Testis (tissue), 3 donors: ENCODE measurements around the gene RPS23. TPM values are rescaled to one million over a fixed set of nuclear protein-coding genes. Genes with fewer than 3 reads are reported as not detected.

Experiments used
- DNase-seq: peaks from one replicate; pipeline ENCODE4 v3.0.0-alpha.2; 2019
- H3K27ac ChIP-seq, 2 donors: fragments of 200-600 bp; sonication (generic); one replicate each; pipeline ENCODE4 v1.5.1; 2019
- H3K27me3 ChIP-seq: fragments of 200-600 bp; sonication (generic); one replicate; pipeline ENCODE4 v1.5.1; 2019
- H3K36me3 ChIP-seq: fragments of 200-600 bp; sonication (generic); one replicate; pipeline ENCODE4 v1.5.1; 2017; ENCODE audit warnings: low read depth; ENCODE audit errors: missing control alignments
- H3K4me1 ChIP-seq: fragments of 200-600 bp; sonication (generic); one replicate; pipeline ENCODE4 v1.5.1; 2019
- H3K4me3 ChIP-seq, 2 donors: fragments of 200-600 bp; sonication (generic); one replicate each; pipeline ENCODE4 v1.5.1; 2017 to 2019
- H3K9me3 ChIP-seq: fragments of 200-600 bp; sonication (generic); one replicate; pipeline ENCODE4 v1.5.1; 2017
- CTCF ChIP-seq, 3 experiments: fragments of 450-650 bp in 2 of 3; fragments of 200-600 bp in 1 of 3; sonication (generic) in 1 of 3; IDR thresholded peaks; one replicate each; pipeline ENCODE4 v1.5.1; 2016 to 2019; ENCODE audit warnings: antibody characterized with exemption in 3 of 3, mild to moderate bottlenecking in 2 of 3, moderate library complexity in 1 of 3
- POLR2A ChIP-seq: fragments of 450-650 bp; IDR thresholded peaks from one replicate; pipeline ENCODE4 v1.6.1; 2017; ENCODE audit warnings: antibody characterized with exemption, mild to moderate bottlenecking, moderate library complexity
- WGBS, 2 donors: methylation state at CpG; one replicate each; pipeline ENCODE4 v1.1.5; 2018; 5-methylcytosine and 5-hydroxymethylcytosine counted together
- intact Hi-C: fragments of 100-400 bp; cut with DNase I; formaldehyde crosslinking; loops from one replicate; pipeline ENCODE4 v1.15.1; 2023; ENCODE audit warnings: low total_unique reads
- polyA plus RNA-seq: library from polyadenylated mRNA; stranded (reverse); fragments of 350-450 nt; fragmentation: Illumina TruSeq; extraction: RNeasy Lipid Tissue Mini Kit (QIAGEN cat#74804); gene quantifications from one replicate; pipeline ENCODE4 v1.2.3, GENCODE V29; 2014; ENCODE audit warnings: low read depth, low replicate concordance; ENCODE audit not compliant: insufficient read depth
- total RNA-seq, 2 donors: library from RNA; depleted of rRNA; stranded (reverse); fragments of >200 nt; gene quantifications; one replicate each; pipeline ENCODE4 v1.2.3, GENCODE V29; 2016

The RPS23 gene
- total and polyA plus RNA-seq, 3 donors from 2014 or later: 777 to 1,262 (median 1,231) TPM

GRCh38 chr5:82306151-82306550 lies 28.0 kb upstream of the RPS23 start:
- Histone ChIP-seq H3K27ac (no peak overlapping the region), H3K36me3 (no peaks in the 10 kb centered on the region), H3K9me3 (no peaks in the 10 kb centered on the region), H3K4me3 (no peak overlapping the region), H3K4me1 (no peaks in the 10 kb centered on the region), H3K27me3 (no peaks in the 10 kb centered on the region)
- intact Hi-C loops: no loop called here
- WGBS, 2 donors: 57 to 66% methylated on average over 2 of the region's 2 CpGs
- TF ChIP-seq POLR2A (no peak), CTCF (IDR thresholded peaks at IDR 0.05) (no peak)
- DNase-seq: no peak

- H3K27ac ChIP-seq: no peak overlapping the region
- no peaks in the 10 kb centered on the region for H3K9me3 ChIP-seq
- intact Hi-C loops: no loop called here
- no peaks in the 10 kb centered on the region for H3K36me3 ChIP-seq
- H3K4me1 ChIP-seq: no peaks in the 10 kb centered on the region
- no peak for DNase-seq
- H3K4me3 ChIP-seq: no peak overlapping the region
- no peaks in the 10 kb centered on the region for H3K27me3 ChIP-seq
- WGBS, 2 donors: 87 to 94% methylated on average over 3 of the region's 3 CpGs
- no peak for TF ChIP-seq CTCF (IDR thresholded peaks at IDR 0.05)
- no peak for TF ChIP-seq POLR2A
These were observed 23.0 kb upstream of the RPS23 start for GRCh38 chr5:82301190-82301589.

- TF ChIP-seq CTCF (IDR thresholded peaks at IDR 0.05) (no peak), POLR2A (no peak)
- Histone ChIP-seq H3K4me1 (no peaks in the 10 kb centered on the region), H3K27ac (no peak overlapping the region), H3K4me3 (no peak overlapping the region), H3K36me3 (no peaks in the 10 kb centered on the region), H3K27me3 (no peaks in the 10 kb centered on the region), H3K9me3 (no peaks in the 10 kb centered on the region)
- WGBS, 2 donors: 61 to 78% methylated on average over 2 of the region's 2 CpGs
- no peak for DNase-seq
- intact Hi-C loops: no loop called here
These were observed 20.5 kb upstream of the RPS23 start for GRCh38 chr5:82298668-82299067.

GRCh38 chr5:82297711-82298110 lies 19.6 kb upstream of the RPS23 start:
- WGBS, 2 donors: 51 to 78% methylated on average over 3 of the region's 3 CpGs
- no peaks in the 10 kb centered on the region for H3K4me1 ChIP-seq
- no peak for TF ChIP-seq POLR2A
- TF ChIP-seq CTCF (IDR thresholded peaks at IDR 0.05): no peak
- no peak overlapping the region for H3K27ac ChIP-seq
- H3K9me3 ChIP-seq: no peaks in the 10 kb centered on the region
- H3K36me3 ChIP-seq: no peaks in the 10 kb centered on the region
- intact Hi-C loops: no loop called here
- DNase-seq: no peak
- no peaks in the 10 kb centered on the region for H3K27me3 ChIP-seq
- no peak overlapping the region for H3K4me3 ChIP-seq

GRCh38 chr5:82296929-82297328 lies 18.8 kb upstream of the RPS23 start:
- no peak overlapping the region for H3K4me3 ChIP-seq
- no peak for DNase-seq
- no peaks in the 10 kb centered on the region for H3K4me1 ChIP-seq
- intact Hi-C loops: no loop called here
- TF ChIP-seq POLR2A (no peak), CTCF (IDR thresholded peaks at IDR 0.05) (no peak)
- no peaks in the 10 kb centered on the region for H3K27me3 ChIP-seq
- no peaks in the 10 kb centered on the region for H3K9me3 ChIP-seq
- no peaks in the 10 kb centered on the region for H3K36me3 ChIP-seq
- 90 to 96% methylated on average over 4 of the region's 4 CpGs for WGBS, 2 donors
- H3K27ac ChIP-seq: no peak overlapping the region
